Fibroblast of lung (primary cell): ENCODE results near the gene SPATA31D4.

ENCODE experiments used
- EZH2 ChIP-seq: IDR thresholded peaks from 2 replicates; pipeline ENCODE4 v1.5.1; 2012; ENCODE audit warnings: low read length, control low read depth, mild to moderate bottlenecking; ENCODE audit errors: missing control alignments
- TF ChIP-seq, protein P1 (sequence below), 2 donors: IDR thresholded peaks in 1 of 2; conservative IDR thresholded peaks in 1 of 2; 1 replicate in 1 of 2; 2 replicates in 1 of 2; pipeline ENCODE4 v1.5.1; 2011 to 2012; ENCODE audit warnings: low read length in 2 of 2, control low read depth in 1 of 2, inconsistent platforms in 1 of 2, low read depth in 1 of 2, mild to moderate bottlenecking in 1 of 2

DNA sequence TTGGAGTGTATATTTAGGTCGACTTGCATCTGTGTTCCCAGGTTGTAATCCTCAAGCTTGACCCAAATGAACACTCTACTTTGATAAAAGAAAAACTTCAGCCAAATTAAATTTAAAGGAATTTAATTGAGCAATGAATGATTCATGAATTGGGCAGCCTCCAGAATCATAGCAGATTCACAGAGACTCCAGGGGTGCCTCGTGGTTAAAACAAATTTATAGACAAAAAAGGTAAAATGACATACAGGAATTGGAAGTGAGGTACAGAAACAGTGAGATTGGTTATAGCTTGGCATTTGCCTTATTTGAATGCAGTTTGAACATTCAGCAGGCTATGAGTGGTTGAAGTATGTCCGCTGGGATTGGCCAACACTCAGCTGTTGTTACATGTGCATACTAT is 21.6 kb upstream of the SPATA31D4 start:
- TF ChIP-seq, protein P1, sequence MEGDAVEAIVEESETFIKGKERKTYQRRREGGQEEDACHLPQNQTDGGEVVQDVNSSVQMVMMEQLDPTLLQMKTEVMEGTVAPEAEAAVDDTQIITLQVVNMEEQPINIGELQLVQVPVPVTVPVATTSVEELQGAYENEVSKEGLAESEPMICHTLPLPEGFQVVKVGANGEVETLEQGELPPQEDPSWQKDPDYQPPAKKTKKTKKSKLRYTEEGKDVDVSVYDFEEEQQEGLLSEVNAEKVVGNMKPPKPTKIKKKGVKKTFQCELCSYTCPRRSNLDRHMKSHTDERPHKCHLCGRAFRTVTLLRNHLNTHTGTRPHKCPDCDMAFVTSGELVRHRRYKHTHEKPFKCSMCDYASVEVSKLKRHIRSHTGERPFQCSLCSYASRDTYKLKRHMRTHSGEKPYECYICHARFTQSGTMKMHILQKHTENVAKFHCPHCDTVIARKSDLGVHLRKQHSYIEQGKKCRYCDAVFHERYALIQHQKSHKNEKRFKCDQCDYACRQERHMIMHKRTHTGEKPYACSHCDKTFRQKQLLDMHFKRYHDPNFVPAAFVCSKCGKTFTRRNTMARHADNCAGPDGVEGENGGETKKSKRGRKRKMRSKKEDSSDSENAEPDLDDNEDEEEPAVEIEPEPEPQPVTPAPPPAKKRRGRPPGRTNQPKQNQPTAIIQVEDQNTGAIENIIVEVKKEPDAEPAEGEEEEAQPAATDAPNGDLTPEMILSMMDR (conservative IDR thresholded peaks at IDR 0.05 in 1 of 2, IDR thresholded peaks at IDR 0.05 in 1 of 2; ENCODE audit: low read depth in 1 of 2, low read length in 2 of 2) = no peak
- no peak for TF ChIP-seq EZH2
